CD4-positive, alpha-beta T cell treated with Interleukin-1 beta for 1 hour (primary cell): ENCODE results near the gene ZNF865.

Experiments
- DNase-seq, 2 donors: peaks; one replicate each; pipeline ENCODE4 v3.0.0-alpha.2; 2020 to 2022

The ZNF865 gene

GRCh38 chr19:55626350-55626749 lies 20.9 kb downstream of the ZNF865 start:
- DNase-seq: peak; percentile 68 to 82

DNA sequence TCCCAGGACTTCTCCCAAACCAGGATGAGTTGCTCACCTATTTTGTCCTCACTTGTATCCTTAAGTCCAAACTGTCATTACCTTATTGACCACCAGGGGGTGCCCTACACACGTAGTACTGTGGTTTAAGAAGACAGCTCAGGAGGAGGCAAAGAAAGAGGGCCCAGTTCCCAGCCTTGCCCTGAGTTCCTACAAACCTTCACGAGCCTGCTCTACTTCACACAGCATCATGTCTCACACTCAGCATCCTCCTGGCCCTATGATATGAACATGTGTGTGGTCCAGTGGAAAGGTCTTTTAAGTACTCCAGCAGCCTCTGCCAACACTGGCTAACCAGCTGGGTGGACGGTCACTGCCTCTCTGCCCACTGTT lies 27.0 kb downstream of the ZNF865 start:
- DNase-seq: peak; percentile 87 to 93

- DNase-seq: no peak
These were observed 28.4 kb downstream of the ZNF865 start for GRCh38 chr19:55633861-55634260.

GRCh38 chr19:55635334-55635717 lies 29.9 kb downstream of the ZNF865 start:
- peak; percentile 20 to 31 for DNase-seq

DNA sequence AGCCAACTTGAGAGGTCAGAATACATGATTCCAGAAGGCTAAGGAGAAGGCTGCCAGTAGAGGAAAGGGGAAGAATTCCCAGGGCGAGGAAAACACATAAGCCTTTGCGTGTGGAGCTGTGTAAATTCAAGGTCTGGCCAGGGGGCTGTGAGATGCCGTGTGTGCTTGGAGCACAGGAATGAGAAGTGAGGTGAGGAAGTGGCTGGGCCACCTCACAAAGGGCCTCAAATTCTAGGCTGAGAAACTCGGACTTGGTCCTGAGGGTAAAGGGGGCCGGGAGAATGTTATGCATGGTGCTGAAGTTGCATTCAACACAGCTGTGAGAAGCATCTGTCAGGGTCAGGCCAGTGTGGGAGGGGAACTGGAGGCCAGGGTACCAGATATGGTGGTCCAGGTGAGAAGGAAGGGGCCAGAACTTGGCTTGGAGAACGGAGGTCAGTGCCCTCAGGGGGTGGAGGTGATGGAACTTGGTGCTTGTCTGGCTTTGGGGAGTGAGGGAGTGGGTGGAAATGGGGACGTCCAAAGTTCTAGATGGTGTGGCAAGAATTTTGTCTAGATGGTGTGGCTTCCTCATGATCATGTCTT lies 30.5 kb downstream of the ZNF865 start:
- no peak for DNase-seq

DNA sequence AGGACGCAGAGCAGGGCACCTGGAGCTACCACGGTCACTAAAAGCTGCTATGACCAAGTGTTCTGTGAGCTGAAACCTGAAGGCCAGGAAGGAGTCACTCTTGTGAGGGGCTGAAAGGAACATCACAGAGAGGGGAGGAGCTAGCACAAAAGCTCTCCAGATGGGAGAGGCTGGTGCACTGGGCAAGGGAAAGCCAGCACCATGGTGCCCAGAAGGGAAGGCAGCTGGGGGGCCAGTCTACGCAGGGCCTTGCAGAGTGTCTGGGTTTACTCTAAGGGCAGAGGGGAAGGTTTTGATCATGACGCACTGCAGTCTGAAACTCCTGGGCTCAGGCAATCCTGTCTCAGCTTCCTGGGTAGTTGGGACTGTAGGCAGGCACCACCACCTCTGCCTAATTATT lies 31.3 kb downstream of the ZNF865 start:
- DNase-seq: no peak

DNA sequence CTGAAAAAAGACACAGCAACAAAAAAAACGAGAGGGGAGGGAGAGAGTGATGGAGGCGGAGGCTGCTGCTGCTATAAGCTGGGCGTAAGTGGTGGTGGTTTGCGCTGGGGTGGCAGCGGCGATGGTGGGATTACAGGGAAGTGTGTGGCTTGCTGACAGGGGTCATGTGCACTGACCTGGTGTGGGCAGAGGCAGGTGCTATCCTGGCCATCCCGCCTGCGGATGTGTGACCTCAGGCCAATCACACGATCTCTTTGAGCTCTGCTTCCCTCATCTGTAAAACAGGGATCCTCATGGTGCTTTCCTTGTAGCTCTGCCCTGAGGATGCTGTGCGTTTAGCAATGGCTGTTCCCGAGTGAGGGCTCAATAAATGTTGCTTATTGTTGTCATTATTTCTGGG lies 32.1 kb downstream of the ZNF865 start:
- DNase-seq: no peak

DNA sequence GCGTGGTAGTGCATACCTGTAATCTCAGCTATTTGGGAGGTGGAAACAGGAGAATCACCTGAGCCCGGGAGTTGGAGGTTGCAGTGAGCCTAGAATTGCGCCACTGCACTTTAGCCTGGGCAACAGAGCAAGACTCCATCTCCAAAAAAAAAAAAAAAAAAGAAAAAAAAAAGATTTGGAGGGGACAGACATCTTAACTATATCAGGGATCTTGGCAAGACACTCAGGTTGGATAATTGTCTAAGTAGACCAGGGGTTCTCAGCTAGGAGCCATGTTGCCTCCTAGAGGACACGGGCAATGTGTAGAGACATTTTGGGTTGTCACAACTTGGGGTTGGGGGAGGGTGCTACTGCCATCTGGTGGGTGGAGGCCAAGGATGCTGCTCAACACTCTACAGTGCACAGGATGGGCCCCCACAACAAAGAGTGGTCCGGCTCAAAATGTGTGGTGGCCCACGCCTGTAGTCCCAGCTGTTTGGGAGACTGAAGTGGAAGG lies 33.5 kb downstream of the ZNF865 start:
- DNase-seq: peak; percentile 67 to 70

DNA sequence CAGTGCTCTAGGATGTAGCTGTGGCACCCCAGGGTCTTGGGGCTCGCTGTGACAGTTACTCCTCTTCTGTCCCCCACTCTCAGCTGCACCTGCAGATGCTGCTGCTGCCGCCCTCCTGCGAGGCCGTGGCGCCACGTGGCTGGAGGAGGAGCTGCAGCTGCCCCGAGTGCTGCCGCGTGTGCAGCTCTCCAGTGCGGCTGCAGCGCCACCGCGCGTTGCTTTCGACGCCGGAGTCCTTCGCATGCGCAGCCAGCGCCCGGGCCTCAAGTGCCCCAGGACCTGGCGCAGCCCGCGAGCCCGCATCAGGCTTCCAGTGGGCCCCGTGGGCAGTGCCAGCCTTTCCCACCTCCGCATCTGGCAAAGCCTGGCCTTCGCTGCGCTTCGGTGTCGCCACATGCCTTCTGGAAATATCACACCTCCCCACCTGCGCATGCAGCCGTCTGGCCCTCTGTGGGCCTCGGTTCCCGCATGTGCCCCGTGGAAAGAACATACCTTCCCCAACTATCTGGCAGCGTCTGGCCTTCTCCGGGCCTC lies 34.7 kb downstream of the ZNF865 start:
- DNase-seq: peak; percentile 80 to 85

DNA sequence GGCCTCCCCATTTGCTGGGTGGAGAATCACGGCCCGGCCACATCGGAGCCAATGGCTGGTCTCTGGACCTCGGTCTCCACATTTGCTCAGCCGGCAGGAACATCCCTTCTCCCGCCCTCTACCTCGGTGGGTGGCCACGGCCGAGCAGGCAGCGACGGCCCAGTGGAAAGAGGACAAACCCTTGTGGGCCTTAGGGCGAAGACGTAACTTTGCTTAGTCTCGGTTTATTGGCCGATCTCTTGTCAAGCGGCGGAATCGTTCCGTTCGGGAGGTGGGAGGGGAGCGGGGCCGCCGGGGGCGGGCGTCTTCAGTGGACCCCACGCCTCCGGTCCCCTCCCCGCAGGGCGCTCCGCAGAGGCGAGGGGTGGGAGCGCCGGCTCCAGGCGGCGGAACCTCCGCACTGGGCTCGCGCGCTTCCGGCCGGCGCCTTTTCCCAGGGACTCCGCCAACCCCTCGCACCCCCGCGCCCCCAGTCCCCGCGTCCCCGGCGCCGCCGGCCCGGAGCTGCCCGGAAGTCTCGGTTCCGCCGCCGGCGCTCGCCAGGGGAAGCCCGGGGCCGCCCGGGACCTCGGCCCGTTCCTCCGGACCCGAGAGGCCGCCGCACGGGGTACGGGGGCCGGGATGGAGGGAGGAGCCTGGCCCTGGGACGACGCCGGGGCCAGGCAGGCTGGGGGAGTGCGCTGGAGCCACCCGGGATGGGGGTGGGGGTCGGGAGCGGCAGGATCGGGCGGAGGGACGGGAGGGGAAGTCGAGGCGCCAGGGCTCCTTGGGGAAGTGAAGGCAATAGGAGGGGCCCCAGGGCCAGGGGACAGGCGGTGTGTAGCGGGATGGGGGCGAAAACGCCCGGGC lies 35.4 kb downstream of the ZNF865 start, which contains the start of gene ZNF580:
ZNF580 (plus strand) TSS at position 426 of the 849 bp plus-strand sequence. CDS start 1,507 bp downstream, outside the sequence.
- DNase-seq: peak; percentile 57 to 68

GRCh38 chr19:55641426-55642152 lies 36.1 kb downstream of the ZNF865 start:
- peak in 1 of 2 donors; percentile 42 for DNase-seq

DNA sequence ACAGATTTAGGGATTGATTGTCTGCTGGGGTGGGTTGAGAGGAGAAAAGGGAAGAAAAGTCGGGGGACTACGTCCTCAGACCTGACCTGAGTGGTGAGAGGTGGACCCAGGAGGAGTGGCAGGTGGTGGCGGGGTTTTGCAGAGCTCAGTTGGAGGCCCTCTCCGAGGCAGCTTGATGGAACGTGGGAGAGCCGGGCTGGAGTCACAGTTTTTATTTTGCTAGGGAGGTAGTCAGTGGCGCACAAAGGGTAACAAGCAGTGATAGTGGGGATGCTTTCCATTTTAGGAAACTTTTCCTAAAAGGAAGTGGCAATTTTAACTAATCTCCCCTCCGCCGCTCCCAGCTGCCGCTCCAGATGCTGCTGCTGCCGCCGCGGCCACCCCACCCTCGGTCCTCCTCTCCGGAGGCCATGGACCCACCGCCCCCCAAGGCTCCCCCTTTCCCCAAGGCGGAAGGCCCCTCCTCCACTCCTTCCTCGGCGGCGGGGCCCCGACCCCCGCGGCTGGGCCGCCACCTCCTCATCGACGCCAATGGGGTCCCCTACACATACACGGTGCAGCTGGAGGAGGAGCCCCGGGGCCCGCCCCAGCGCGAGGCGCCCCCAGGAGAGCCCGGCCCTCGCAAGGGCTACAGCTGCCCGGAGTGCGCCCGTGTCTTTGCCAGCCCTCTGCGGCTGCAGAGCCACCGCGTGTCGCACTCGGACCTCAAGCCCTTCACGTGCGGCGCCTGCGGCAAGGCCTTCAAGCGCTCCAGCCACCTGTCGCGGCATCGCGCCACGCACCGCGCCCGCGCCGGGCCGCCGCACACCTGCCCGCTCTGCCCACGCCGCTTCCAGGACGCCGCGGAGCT lies 36.9 kb downstream of the ZNF865 start:
- no peak for DNase-seq

DNA sequence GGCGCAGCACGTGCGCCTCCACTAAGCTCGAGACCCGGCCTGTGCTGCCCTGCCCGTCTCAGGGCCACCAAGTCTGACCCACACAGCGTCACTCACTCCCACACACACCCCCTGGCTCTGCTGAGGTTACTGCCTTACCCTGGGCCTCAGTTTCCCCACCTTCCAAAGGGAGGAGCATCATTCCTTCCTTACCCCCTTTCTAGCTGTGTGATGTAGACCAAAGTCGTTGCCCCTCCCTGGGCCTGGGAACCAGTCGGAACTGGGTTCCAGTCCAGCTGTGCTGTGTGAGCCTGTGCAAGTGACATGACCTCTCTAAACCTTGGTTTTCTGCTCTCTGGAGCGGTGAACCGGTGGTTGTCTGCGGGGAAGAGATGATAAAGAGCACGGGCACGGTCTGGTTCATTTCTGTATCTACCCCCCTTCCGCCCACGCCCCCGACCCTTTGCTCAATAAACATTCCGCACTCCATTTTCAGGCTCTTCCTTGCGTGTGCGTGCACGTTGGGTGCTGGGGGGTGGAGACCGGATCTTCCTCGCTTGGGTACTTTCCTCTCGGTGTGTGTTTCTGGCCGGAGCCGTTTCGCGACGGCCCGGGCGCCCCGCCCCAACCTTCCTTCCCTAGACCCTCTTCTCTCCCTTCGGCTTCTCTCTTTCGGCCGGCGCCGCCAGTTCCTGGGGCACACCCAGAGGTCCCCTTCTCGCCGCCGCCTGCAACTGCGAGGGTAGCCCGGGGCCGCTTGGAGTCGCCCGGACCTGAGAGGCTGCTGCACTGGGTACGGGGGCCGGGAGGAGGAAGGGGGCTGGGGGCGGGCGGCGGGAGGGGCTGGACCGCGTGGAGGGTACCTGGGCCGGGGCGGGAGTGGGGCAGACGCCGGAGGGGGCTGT lies 37.8 kb downstream of the ZNF865 start, which contains the start of gene ZNF581:
ZNF581 (plus strand) TSS at position 647 of the 884 bp plus-strand sequence. CDS start 923 bp downstream, outside the sequence.
- peak; percentile 74 to 82 for DNase-seq

- no peak for DNase-seq
These were observed 38.4 kb downstream of the ZNF865 start for GRCh38 chr19:55643887-55644176.

DNA sequence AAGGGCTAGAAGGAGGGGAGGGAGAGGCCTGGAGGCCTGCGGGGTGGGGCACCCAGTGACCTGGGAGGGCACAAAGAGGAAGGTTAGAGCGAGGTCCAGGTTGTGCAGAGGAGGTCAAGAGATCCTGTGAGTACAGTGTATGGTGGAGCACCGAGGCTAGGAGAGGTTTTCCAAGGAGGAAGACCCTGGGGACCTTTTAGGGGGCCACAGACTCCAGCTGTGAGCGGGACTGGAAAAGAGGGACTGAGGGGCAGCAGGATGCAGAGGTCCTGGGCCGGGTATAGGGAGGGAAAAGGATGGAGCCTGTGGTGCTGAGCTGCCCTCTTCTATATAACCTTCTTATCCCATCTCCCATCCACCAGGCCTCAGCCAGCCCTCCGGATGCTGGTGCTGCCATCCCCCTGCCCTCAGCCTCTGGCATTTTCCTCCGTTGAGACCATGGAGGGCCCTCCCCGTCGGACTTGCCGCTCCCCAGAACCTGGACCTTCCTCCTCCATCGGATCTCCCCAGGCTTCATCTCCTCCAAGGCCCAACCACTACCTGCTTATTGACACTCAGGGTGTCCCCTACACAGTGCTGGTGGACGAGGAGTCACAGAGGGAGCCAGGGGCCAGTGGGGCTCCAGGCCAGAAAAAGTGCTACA lies 38.9 kb downstream of the ZNF865 start:
- DNase-seq: no peak

DNA sequence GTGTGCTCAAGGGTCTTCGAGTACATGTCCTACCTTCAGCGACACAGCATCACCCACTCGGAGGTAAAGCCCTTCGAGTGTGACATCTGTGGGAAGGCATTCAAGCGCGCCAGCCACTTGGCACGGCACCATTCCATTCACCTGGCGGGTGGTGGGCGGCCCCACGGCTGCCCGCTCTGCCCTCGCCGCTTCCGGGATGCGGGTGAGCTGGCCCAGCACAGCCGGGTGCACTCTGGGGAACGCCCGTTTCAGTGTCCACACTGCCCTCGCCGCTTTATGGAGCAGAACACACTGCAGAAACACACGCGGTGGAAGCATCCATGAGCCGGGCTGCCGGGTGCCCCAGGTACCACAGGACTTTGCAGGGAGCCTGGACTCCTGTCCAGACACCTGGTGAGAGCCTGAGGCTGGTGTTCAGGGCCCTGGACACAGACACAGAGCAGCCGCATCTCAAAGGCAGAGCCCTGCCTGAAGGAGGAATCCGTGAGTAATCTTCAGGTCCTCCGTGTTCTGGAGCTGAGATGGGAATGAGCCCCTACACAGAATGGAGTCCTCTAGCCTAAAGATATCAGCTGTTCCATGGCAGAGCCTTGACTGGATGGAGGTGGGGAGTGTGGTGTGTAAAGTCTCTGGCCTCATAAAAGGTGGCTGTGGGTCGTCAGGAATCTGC lies 39.5 kb downstream of the ZNF865 start:
- no peak for DNase-seq

DNA sequence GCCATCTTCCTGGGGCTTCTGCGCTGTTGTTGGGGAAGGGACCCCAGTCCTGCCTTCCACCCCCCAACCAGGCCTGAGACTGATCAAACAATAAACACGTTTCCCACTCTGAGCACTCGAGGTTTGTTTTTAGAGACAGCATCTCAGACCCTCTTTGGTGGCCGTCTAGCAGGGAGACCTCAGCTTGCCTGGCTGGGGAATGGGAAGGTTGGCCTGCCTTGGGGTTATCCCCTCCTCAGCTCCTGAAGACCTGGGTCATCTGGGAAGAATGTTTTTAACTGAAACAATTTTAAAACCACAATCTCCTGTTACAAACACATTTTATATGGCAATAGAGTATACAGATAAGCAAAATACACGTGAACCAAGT lies 40.0 kb downstream of the ZNF865 start:
- no peak for DNase-seq

GRCh38 chr19:55646889-55647731 lies 41.7 kb downstream of the ZNF865 start:
- DNase-seq: no peak
